GM12874 (cell line): ENCODE data around the gene CACNA1I.

Source experiments
- TF ChIP-seq, protein P1 (sequence below): IDR thresholded peaks from 2 replicates; pipeline ENCODE4 v1.5.1; 2011; ENCODE audit warnings: low read depth, mild to moderate bottlenecking, control low read depth, low read length, moderate library complexity; ENCODE audit not compliant: insufficient read depth

The CACNA1I gene

DNA sequence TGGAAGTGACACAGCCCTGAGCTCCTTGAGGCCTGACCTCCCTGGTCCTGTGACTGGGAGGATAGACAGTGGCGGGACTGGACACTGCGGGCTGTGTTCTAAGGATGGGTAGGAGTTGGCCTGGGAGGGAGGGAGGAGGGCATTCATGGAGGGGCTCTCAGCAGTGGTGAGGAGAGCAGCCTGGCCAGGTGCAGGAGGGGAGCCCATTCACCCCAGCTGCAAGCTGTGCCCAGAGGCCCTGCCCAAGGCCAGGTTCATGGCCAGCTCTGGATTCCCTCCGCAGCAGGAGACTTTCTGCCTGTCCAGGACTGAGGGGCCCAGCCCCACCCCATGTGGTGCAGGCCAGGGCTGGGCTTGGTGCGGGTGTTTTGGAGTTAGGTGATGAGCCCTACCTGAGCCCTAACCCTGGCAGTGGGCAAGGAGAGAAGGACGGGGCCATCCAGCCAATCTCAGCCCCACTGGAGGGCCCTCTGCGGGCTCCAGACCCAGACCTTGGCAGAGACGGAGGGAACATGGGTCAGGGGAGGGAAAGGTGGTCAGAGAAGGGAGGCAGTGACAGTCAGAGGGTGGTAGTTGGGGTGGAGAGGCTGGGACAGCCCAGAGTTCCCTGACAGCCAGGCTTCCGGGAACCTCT is 26.8 kb downstream of the CACNA1I start:
- TF ChIP-seq, protein P1, sequence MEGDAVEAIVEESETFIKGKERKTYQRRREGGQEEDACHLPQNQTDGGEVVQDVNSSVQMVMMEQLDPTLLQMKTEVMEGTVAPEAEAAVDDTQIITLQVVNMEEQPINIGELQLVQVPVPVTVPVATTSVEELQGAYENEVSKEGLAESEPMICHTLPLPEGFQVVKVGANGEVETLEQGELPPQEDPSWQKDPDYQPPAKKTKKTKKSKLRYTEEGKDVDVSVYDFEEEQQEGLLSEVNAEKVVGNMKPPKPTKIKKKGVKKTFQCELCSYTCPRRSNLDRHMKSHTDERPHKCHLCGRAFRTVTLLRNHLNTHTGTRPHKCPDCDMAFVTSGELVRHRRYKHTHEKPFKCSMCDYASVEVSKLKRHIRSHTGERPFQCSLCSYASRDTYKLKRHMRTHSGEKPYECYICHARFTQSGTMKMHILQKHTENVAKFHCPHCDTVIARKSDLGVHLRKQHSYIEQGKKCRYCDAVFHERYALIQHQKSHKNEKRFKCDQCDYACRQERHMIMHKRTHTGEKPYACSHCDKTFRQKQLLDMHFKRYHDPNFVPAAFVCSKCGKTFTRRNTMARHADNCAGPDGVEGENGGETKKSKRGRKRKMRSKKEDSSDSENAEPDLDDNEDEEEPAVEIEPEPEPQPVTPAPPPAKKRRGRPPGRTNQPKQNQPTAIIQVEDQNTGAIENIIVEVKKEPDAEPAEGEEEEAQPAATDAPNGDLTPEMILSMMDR: no peak

DNA sequence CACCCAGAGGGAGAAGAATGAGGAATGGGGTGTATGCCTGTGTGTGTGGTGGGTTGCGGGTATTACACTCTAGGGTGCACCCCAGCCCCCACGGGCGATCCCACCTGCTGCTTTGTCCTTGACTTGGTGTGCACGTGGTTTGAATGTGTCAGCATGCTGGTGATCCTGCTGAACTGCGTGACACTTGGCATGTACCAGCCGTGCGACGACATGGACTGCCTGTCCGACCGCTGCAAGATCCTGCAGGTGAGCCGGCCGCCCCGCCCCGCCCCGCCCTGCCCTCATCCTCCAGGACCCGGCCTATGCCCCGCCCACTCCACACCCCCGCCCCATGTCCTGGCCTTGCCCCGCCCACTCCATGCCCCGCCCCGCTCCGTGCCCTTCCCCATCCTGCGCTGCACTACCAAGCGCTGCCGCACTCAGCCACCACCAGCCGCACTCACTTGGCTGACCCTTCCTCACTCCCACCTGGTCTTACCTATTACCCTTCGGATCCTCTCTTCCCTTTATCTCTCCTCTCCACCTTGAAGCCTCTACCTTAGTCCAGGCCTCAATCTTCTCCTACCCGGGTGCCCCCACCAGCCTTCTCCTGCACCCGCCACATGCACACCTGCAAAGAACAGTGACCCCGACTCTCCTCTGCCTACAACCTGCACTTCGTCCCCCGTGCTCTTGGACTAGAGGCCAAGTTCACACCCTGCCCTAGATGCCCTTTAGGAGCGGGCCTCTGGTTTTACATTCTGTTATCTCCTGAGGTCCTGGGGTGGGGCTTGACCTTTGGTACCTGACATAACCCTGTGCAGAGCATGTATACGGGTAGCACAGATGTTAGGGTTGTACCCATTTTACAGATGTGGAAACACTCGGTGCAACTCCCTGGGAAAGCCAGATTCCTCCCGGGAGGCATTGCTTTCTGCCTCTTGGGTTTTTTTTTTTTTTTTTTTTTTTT is 27.7 kb downstream of the CACNA1I start:
- TF ChIP-seq, protein P1: no peak

DNA sequence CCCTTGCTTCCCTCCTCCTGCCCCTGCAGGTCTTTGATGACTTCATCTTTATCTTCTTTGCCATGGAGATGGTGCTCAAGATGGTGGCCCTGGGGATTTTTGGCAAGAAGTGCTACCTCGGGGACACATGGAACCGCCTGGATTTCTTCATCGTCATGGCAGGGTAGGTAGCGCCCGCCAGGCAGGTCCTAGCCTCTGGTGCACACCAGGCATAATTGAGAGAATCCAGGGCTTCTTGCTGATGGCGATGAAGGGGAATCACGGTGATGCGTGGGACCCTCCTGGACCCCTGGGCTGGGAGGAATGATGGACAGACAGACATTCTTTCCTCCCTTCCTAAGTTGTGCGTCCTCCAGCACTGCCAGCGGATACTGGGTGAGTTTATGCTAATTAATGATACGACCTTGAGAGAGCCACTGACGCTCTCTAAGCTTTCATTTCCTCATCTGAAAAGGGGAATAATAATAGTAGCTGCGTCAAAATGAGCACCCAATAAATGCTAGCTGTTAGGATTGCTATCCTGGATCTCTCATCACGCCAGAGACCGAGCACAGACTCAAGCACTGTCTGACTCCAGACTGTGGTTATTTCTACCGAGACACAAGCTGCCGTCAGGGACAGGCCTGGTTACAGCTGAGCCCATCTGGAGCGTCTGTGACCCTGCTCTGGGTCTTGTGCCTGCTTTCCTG is 30.1 kb downstream of the CACNA1I start:
- TF ChIP-seq, protein P1: no peak

DNA sequence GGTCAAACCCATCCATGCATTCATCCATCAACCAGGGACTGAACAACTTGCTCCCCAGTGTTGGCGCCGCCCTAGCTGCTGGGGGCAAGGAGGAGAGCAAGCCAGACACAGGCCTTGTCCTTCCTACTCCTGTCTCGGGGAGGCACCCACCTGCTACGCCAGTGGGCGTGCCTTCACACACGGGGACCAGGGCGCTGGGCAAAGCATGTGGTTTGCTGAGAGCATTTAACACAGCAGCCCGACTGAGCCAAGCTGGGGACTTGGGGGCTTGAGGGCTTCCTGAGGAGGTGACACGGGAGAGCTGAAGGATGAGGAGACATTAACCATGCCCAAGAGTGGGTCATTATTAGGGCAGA is 30.6 kb downstream of the CACNA1I start:
- TF ChIP-seq, protein P1: no peak

DNA sequence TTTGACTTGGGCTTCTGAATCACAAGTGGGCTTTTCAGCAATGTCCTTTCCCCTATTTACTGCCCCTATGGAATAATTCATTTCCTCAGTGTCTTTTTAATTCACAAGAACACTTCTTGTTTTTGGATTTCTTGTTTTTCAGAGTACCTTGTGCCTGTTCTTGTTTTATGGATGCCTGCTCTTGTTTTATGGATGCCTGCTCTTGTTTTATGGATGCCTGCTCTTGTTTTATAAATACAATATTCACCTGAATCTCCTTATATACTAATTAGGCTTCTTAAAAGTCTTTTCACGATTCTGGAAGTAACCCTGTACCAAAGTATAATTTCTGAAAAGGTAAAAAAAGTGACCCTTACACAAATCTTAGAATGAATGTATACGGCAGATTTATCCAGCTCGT is 32.8 kb downstream of the CACNA1I start:
- TF ChIP-seq, protein P1: no peak

DNA sequence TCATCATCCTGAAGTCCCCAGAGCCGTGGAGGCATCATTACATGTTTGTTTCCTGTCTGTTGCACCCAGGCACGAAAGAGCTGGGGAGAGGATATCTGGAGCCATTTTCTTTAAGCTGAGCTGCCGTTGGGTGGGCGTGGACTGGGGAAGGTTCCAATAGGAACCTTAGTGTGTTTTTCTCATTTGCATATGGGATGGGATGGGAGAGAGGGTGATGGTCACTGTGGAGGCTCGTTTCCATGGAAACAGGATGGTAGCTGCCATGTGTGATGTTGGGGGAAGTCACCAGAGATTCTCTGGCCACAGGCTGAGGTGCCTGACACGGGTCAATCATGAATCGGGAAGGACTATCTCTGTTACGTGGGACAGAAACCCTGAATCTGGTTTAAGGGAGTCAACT is 39.7 kb downstream of the CACNA1I start:
- TF ChIP-seq, protein P1: no peak

DNA sequence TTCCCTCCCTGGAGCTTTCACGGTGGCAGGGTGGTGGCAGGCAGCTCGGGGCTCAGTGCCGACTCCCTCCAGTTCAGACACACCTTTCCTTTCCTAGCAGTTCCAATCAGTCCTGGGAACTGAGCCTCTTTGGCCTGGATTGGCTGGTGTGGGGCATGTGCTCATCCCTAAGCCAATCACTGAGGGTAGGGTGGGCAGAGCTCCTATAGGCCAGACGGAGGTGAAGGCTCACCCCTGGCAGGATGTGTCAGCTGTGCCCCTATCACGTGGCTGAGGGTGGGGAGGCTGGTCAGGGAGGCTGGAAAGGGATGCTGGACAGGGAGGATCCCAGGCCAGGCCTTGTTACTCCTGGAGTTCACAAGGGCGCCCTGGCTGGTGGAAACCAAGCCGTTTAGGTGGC is 40.2 kb downstream of the CACNA1I start:
- TF ChIP-seq, protein P1: no peak
